Measurements from ENCODE around the gene MYPN. TPM values are rescaled to one million over a fixed set of nuclear protein-coding genes. Genes with fewer than 3 reads are reported as not detected.

MYPN gene
- total RNA-seq, 1 experiment from 2014 or later, result not detected

DNA sequence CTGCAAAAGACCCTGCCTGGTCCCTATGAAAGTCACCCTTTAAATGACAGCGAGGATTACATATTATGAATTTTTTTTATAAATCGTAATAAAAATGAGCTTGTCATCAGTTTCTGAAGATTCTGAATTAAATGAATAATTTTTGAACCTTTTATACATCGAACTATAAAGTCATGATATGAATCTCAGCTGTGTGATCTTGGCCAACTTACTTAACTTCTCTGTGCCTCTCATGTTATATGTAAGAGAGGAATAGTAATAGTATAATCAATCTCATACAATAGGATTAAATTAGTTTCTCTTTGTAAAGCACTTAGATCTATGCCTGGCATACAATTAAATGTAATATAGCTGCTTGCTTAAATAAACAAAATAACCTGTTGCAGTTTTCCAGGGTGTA, 127.9 kb downstream of the MYPN start:
- TF ChIP-seq, protein P1, sequence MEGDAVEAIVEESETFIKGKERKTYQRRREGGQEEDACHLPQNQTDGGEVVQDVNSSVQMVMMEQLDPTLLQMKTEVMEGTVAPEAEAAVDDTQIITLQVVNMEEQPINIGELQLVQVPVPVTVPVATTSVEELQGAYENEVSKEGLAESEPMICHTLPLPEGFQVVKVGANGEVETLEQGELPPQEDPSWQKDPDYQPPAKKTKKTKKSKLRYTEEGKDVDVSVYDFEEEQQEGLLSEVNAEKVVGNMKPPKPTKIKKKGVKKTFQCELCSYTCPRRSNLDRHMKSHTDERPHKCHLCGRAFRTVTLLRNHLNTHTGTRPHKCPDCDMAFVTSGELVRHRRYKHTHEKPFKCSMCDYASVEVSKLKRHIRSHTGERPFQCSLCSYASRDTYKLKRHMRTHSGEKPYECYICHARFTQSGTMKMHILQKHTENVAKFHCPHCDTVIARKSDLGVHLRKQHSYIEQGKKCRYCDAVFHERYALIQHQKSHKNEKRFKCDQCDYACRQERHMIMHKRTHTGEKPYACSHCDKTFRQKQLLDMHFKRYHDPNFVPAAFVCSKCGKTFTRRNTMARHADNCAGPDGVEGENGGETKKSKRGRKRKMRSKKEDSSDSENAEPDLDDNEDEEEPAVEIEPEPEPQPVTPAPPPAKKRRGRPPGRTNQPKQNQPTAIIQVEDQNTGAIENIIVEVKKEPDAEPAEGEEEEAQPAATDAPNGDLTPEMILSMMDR (conservative IDR thresholded peaks at IDR 0.05), result no peak
- WGBS (ENCODE audit: extremely low coverage, insufficient read length, low lambda C conversion rate), result no CpG with 5 or more reads among the region's 3 CpGs
- Mint-ChIP-seq H3K9me3 (no peaks in the 10 kb centered on the region), H3K4me3 (no peak overlapping the region), H3K27me3 (ENCODE audit: low read depth) (peaks cover 20% of the 10 kb centered on the region), H3K27ac (no peak overlapping the region), H3K36me3 (ENCODE audit: insufficient read depth in 1 of 3, low read depth in 3 of 3) (no peaks in the 10 kb centered on the region), H3K4me1 (peaks cover 1% of the 10 kb centered on the region in 2 experiments)
- Histone ChIP-seq H4K5ac (ENCODE audit: insufficient read length, low read depth, low read length) (no peak overlapping the region), H2BK5ac (ENCODE audit: insufficient read length, low read length) (no peak overlapping the region), H3K23me2 (ENCODE audit: insufficient read length, low read depth, low read length, poor library complexity, severe bottlenecking) (peaks cover 1% of the 10 kb centered on the region), H3K27ac (ENCODE audit: insufficient read length, low read depth, low read length) (no peak overlapping the region), H3K56ac (ENCODE audit: insufficient read length, low read depth, low read length) (no peak overlapping the region), H2BK12ac (ENCODE audit: insufficient read length, low read depth, low read length) (no peak overlapping the region), H3K18ac (ENCODE audit: insufficient read length, low read depth, low read length) (no peak overlapping the region), H4K91ac (ENCODE audit: insufficient read length, low read depth, low read length) (no peak overlapping the region), H3K4ac (ENCODE audit: low read depth, low read length) (no peak overlapping the region), H3K79me2 (ENCODE audit: insufficient read depth, low read length) (no peaks in the 10 kb centered on the region), H3K9ac (ENCODE audit: extremely low read depth, insufficient read length, low read length) (no peak overlapping the region), H3K4me2 (ENCODE audit: insufficient read depth, insufficient read length, low read length) (no peak overlapping the region), H3K9me3 (ENCODE audit: control insufficient read depth, low read depth, low read length) (no peaks in the 10 kb centered on the region), H2BK20ac (ENCODE audit: low read depth, low read length, poor library complexity, severe bottlenecking) (no peak overlapping the region), H2AK5ac (ENCODE audit: insufficient read length, low read length) (no peak overlapping the region), H3K23ac (ENCODE audit: insufficient read length, low read depth, low read length) (no peak overlapping the region), H4K20me1 (ENCODE audit: control insufficient read depth, insufficient read depth, insufficient read length) (no peaks in the 10 kb centered on the region), H2AFZ (ENCODE audit: low read length) (no peak overlapping the region), H3T11ph (ENCODE audit: low read length) (no peak overlapping the region), H3K14ac (ENCODE audit: insufficient read depth, low read length) (no peak overlapping the region), H2BK120ac (ENCODE audit: low read depth, low read length, poor library complexity, severe bottlenecking) (no peak overlapping the region), H4K8ac (replicated peaks; ENCODE audit: insufficient read length, low read depth, low read length) (no peak overlapping the region), H2BK15ac (ENCODE audit: low read depth, low read length) (no peak overlapping the region), H3K4me1 (ENCODE audit: insufficient read depth, low read length) (no peaks in the 10 kb centered on the region), H3K79me1 (ENCODE audit: insufficient read depth, low read depth, low read length, poor library complexity, severe bottlenecking) (no peaks in the 10 kb centered on the region), H3K27me3 (ENCODE audit: insufficient read depth, low read length) (no peaks in the 10 kb centered on the region; the same call in 1 of the 2 replicates)
- DNase-seq, result no peak

Measured in H9 (cell line).